ENCODE data around the gene ERMP1. TPM values are rescaled to one million over a fixed set of nuclear protein-coding genes. Genes with fewer than 3 reads are reported as not detected.
A peak's percentile ranks its signal among the peaks of the same experiment; 100 is the strongest.

Gene ERMP1
- total and polyA plus RNA-seq, 10 of the 15 experiments (the other 5 are each of a cell fraction or from before 2014, with no cell fraction given), result 2.4 to 42.1 (median 8.1) TPM

- no peak for TF ChIP-seq MTA2 (IDR thresholded peaks at IDR 0.05; ENCODE audit: low read depth)
- no peak for TF ChIP-seq REST (IDR thresholded peaks at IDR 0.05; ENCODE audit: low read depth, low read length)
- no peak for TF ChIP-seq SUZ12 (IDR thresholded peaks at IDR 0.05; ENCODE audit: unreplicated experiment)
Observed at GRCh38 chr9:5876711-5877110, 43.8 kb upstream of the ERMP1 start (continued).

GRCh38 chr9:5876026-5876425 is 43.1 kb upstream of the ERMP1 start:
- ChIA-PET RAD21 (ENCODE audit: unreplicated experiment) (interaction anchor here (0.7 to 1.6 kb wide), 12 partner anchors 10 to 252 kb away, joined by 3 to 23 read pairs (median 4); no protein-coding TSS in a partner anchor), POLR2A (interaction anchor here (0.6 to 1.0 kb wide), 7 partner anchors 15 to 66 kb away, joined by 3 to 4 read pairs (median 3); partner anchors contain the start of gene ERMP1), SMC1A (ENCODE audit: uncharacterized antibody, unreplicated experiment) (interaction anchor here (0.7 to 2.1 kb wide), 17 partner anchors 10 to 178 kb away, joined by 3 to 16 read pairs (median 4); partner anchors contain the start of gene ERMP1), CTCF (interaction anchor here (0.6 to 2.1 kb wide), 12 partner anchors 10 to 430 kb away, joined by 3 to 16 read pairs (median 4); partner anchors contain the start of gene ERMP1)
- TF ChIP-seq EGR1 (IDR thresholded peaks at IDR 0.05; ENCODE audit: borderline replicate concordance in 1 of 2, low read depth in 2 of 2, low read length in 2 of 2) (no peak), POLR2AphosphoS2 (IDR thresholded peaks at IDR 0.05; ENCODE audit: low read depth, low read length) (no peak), MEF2B (IDR thresholded peaks at IDR 0.05; ENCODE audit: partially characterized antibody, poor library complexity, severe bottlenecking) (peak; percentile 84), RUNX3 (IDR thresholded peaks at IDR 0.05; ENCODE audit: low read length) (no peak)
- Histone ChIP-seq H3K4me2 (ENCODE audit: control insufficient read depth, insufficient read depth) (peak overlapping the region; percentile 7), H4K20me1 (ENCODE audit: control insufficient read depth, insufficient read depth) (no peaks in the 10 kb centered on the region), H3K9ac (ENCODE audit: control insufficient read depth, insufficient read depth, low read length) (no peak overlapping the region), H2AFZ (ENCODE audit: control insufficient read depth, low read depth, low read length) (peak overlapping the region; percentile 37; the same call in 1 of the 2 replicates), H3K79me2 (ENCODE audit: control insufficient read depth, insufficient read depth, low read length) (no peaks in the 10 kb centered on the region), H3K27me3 (replicated peaks in 1 of 2; ENCODE audit: control insufficient read depth in 2 of 2, insufficient read depth in 2 of 2, low read length in 1 of 2) (no peaks in the 10 kb centered on the region), H3K4me1 (ENCODE audit: control insufficient read depth, insufficient read depth, low read length) (peaks cover 5% of the 10 kb centered on the region; the same call in 1 of the 2 replicates), H3K4me3 (no peak overlapping the region), H3K9me3 (replicated peaks; ENCODE audit: control insufficient read depth, insufficient read depth, low read length) (no peaks in the 10 kb centered on the region), H3K36me3 (ENCODE audit: control insufficient read depth in 2 of 2, insufficient read depth in 2 of 2, low read length in 1 of 2) (no peaks in the 10 kb centered on the region), H3K27ac (ENCODE audit: control insufficient read depth, insufficient read depth) (no peak overlapping the region)
- intact Hi-C loops (cut with micrococcal nuclease; ENCODE audit: unreplicated experiment) (loop anchor here (2.0 kb wide), 1 partner anchor 43 kb away; the partner anchor contains the start of gene ERMP1), in situ Hi-C loops (cut with MboI) (loop anchor here (25.0 kb wide), 2 partner anchors 436 to 1911 kb away; partner anchors contain the start of gene DMAC1)
- FAIRE-seq (no peak), DNase-seq (ENCODE audit: low read depth, low spot score) (no peak), ATAC-seq (peak; percentile 94)
- 0% methylated on average over 1 of the region's 1 CpG for WGBS (ENCODE audit: insufficient coverage, insufficient replicate concordance, low lambda C conversion rate, missing lambda C conversion rate)
- BruUV-seq (replicated peaks), result no TSS peak

Data from GM12878 (cell line).